Stromal cell of bone marrow (primary cell): Measurements from ENCODE around the gene ITGA7.

Experiments
- DNase-seq: peaks from one replicate; pipeline ENCODE4 v3.0.0-alpha.2; 2012; ENCODE audit warnings: low read depth

Gene ITGA7

DNA sequence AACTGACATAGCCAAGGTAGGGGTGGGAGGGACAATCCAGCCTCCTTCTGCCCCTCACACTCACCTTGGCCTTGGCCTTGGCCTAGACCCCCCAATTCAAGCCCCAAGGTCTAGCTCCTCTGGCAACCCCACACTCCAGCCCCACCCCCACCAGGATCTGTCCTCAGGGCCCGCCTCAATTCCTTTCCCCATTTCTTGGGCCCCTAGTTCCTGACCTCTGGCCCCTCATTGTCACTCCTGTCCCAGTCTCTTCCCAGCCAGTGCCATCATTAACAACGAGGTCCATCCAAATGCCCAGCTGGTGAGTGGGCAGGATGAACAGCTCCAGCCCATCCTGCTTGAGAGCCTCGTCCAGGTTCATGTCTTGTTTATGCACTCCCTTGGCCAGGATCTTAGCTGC, 28.4 kb upstream of the ITGA7 start:
- no peak for DNase-seq

DNA sequence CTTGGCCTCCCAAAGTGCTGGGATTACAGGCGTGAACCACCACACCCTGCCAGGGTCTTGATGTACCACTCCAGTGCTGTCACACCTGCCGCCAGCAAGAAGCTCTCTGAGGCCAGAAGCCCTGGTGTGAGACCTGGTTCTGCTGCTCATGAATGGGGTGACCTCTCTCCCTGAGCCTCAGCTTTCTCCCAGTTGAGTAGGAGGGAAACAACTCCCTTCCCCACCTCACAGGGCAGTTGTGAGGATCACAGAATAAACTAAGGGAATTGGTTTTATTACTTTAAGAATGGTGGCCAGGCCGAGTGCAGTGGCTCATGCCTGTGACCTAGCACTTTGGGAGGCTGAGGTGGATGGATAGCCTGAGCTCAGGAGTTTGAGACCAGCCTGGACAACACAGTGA, 26.9 kb upstream of the ITGA7 start:
- DNase-seq = no peak

DNA sequence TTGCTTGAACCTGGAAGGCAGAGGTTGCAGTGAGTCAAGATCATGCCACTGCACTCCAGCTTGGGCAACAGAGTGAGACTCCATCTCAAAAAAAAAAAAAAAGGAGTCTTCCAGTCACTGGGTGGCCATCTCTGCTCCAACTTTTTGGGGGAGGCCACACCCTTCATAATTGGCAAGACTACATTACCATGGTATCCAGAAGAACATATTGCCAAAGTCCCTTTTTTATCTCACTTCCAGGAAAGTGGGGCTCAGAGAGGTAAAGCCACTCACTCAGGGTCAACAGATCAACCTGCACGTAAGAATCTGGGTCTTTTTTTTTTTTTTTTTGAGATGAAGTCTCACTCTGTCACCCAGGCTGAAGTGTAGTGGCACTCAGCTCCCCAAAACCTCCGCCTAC, 26.2 kb upstream of the ITGA7 start:
- DNase-seq = no peak

DNA sequence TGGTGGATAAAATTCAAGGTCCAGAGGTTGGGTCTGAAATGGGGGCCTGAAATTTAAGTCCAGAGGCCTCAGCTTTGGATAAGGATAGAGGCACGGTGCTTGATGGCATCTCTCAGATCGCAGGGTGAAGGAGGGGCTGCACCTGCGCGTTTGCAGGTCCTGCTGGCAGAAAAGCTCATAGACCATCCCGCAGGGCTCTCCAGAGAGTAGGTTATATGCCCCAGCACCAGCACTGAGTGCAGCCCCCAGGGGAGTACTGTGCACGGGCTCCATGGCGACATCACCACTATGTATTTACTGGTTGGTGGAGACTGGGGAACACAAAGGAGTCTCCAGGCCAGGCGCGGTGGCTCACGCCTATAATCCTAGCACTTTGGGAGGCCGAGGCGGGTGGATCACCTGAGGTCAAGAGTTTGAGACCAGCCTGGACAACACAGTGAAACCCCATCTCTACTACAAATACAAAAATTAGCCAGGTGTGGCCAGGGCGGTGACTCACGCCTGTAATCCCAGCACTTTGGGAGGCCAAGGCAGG, 25.4 kb upstream of the ITGA7 start:
- no peak for DNase-seq

DNA sequence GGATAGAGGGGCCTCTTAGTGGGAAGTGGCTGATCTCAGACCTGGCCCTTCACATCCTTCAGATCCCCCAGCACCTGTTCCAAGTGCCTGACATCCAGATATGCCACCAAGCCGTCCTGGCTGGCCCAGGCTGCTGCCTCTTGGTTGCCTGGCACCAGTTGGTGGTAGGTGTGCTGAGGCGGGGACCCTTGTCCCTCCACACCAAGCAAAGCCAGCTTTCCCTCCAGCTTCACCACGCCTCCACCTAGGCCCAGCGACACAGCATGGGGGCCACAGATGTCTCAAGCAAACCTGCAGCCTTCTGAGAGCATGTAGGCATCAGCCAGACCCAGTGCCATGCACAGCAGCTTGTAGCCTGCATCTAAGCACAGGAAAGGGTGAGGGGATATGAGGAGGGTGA, 24.6 kb upstream of the ITGA7 start:
- no peak for DNase-seq

DNA sequence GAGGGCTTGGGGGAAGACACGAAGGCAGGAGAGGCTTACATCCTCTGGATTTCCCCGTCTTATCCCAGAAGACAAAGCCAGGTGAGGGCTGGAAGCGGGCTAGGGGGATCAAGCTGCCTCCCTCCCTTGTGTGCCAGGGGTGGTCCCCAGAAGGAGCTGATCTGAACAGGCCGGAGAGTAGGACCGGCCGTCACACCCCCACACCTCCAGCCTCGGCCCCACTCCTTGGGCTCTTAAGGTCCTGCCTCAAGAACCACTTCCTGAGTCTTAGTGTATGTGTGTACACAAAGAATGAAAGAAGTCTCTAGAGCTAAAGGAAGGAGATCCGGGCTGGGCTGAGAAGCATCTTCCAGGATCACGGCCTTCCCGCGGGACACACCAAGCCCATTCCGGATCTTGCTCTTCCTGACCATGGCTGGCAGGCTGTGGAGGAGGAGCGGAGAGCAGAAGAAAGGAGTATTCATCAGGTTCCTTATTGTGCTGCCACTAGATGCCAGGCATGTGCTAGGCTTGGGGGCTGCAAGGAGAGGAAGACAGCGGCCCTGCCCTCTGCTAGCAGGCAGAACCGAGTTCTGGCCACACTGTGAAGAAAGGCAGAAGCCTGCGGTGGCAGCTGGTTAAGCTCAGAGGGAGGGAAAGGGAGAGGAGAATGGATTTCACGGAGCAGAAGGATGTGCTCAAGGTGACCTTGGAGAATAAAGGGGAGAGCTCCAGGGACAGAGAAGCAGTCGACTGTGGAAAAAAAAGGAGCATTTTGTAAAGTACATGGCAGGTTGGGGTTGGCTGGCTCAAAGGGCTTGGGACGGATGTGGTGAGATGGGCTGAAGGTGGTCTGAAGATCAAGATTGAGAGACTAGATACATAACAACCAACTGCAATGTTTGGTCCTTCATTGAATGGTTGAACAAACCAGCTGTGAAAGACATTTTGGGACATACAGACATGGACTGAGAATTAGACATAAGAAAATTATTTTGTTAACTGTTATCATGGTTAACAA, 22.4 kb upstream of the ITGA7 start:
- DNase-seq = no peak

DNA sequence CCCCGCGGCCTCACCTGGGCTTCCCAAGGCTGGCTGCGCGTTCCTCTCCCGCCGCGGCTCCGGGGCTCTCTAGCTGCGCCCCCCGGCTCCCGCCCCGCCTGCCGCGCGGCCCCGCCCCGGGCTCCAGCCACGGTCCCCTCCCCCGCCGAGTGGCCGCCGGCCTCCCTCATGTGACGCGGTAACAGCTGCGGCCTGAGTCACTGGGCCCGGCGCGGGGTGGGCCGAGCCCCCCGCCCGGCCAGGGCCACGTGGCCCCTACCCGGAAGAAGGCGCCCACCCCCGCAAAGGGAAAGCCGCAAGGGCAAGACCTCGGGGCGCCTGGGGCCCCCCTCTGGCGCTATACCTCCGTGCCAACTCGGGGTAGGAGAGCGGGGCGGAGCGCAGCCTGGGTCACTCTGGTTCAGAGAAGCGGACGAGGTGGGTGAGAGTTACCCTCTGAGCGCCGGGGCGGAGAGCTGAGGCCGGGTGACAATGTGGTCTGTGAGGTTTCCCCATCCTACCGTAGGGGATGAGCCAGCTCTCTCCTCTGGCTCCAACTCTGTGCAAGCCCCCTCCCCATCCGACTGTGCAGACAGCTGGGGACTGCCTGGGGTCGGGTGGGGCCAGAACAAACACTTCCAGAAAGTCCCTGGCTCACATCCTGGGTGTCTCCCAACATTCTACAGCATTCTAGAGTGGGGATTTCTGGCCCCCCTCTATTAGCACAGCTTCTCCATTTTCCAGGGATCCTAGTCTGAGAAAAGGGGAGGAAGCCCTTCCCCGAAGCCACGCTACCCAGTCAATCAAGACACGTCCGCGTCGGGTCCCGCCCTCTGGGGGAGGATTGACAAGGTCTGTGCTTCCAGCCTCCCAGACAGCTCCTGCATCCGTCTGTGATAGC, 21.5 kb upstream of the ITGA7 start, which contains the start of gene CD63:
Gene CD63 (minus strand): TSS at position 71 of the 880 bp plus-strand sequence. CDS start 668 bp downstream, outside the sequence.
- peak; percentile 96 for DNase-seq

DNA sequence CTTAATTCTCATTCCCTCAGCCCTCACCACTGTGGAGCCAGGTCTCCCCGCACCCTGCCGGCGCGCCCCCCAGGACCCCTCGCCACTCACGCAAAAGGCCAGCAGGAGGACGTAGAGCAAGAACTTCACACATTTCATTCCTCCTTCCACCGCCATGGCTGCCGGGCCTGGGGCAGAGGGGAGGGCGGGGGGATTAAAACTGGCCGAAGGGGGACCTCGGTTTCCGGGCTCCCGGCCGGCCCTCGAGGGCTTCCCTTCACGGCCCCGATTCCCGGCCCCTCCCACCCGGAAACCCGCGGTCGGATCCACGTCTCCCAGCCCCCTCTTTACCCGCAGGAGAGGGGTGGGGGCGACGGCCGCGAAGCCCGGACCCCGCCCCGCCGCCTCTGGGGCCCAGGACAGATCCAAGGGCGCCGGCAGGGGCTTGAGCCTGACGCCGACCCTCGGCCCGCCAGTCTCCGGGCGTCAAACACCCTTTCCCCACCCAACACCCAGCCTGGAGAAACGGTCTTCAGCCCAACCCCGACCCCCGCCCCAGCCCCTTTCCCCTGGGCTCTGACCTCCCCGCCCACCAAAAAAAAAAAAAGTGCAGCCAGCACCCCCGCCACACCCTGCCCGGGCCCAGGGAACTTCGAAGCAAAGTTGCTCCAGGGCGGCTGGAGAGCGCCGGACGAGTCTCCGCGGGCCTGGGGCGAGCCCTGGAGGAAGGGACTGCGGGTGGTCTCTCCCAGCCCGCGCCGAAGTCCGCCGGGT, 20.7 kb upstream of the ITGA7 start:
- DNase-seq = no peak

DNA sequence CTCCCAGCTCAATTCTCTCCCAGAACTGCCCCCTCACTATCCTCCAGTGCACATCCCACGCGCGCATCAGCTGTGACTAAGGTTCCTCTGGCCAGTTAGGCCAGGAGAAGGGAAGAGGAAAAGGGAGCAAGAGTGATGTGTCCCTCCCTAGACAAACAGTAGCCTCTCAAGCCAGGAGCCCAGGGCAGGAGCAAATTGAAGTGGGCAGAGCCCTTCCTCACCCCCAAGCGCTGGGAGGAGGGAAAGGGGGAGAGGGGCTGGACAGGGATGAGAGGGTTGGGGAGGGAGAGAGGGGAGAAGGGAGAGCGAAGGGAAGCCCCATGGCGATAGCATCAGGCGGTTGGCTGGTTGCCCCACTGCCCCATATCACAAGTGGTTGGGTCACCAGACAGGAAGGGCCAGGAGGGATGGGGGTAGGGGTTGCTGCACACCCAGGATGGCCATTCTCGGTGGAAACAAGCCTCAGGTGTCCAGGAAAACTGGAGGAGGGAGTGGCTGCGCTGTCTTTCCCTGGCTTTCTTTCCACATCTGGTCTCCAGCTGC, 20.0 kb upstream of the ITGA7 start:
- DNase-seq = no peak

DNA sequence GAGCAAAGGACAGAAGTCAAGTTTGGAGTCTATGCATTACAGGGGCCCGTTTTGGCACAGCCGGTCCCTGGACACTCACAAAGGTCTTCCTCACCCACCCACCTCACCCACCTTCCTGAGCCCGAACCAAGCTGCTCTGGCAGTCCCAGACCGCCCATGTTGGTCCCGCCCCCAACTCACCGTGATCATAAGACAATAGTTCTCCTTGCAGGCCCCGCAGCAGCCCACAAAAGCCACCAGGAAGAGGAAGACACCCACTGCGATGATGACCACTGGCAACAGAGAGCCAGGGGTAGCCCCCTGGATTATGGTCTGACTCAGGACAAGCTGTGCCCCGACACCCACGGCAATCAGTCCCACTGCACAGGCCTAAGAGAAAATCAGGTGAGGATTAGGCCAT, 19.3 kb upstream of the ITGA7 start:
- no peak for DNase-seq

DNA sequence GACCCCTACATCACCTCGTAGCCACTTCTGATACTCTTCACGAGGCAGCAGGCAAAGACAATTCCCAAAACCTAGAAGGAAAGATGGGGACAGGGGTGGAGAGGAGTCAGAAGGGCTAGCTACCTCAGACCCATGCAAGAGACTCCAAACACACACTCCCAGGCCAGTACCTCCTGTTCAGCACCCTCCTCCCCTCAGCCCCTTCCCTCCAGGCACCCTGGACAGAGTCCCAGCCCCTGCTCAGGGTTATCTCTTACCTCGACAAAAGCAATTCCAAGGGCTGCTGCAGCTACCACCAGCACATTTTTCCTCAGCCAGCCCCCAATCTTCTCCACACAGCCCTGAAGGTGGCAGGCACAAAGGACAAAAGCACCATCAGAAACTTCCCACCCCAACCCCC, 17.9 kb upstream of the ITGA7 start:
- DNase-seq = no peak

DNA sequence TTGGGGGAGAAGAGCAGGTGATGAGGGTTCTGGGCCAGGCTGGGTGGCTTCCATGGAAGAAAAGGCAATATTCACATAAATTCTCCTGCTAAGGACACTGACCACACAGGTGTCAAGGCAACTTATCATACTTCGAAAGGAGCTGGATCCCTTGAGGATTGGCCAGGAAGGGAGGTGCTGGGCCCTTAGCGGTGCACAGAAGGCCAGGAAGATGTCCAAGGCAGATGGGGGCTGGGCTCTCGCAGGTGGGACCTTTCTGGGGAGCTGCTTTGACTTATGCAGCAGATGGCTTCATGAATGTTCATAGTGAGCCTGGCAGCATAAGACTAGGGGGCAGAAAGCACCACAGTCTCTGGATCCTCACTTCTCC, 17.2 kb upstream of the ITGA7 start:
- no peak for DNase-seq

DNA sequence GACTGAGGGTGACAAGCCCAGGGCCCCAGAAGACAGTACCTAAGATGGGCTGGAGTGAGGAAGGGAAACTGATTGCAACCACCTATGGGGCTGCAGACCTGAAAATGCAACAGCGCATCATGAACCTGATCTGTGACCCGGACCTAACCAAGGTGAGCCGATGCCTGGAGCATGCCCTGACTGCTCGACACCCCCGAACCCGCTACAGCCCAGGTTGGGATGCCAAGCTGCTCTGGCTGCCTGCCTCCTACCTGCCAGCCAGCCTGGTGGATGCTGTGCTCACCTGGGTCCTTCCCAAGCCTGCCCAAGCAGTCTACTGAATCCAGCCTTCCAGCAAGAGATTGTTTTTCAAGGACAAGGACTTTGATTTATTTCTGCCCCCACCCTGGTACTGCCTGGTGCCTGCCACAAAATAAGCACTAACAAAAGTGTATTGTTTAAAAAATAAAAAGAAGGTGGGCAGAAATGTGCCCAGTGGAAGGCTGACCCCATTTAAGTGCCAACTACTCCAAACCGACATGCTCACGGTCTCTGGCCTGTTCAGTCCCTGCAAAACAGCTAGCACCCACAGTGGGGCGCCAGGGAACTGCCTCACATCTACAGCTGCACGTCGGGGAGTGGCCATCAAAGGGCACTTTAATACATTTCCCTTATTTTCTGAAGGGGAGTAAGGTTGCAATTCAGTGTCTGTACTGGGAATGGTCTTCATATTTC, 16.7 kb upstream of the ITGA7 start:
- no peak for DNase-seq

DNA sequence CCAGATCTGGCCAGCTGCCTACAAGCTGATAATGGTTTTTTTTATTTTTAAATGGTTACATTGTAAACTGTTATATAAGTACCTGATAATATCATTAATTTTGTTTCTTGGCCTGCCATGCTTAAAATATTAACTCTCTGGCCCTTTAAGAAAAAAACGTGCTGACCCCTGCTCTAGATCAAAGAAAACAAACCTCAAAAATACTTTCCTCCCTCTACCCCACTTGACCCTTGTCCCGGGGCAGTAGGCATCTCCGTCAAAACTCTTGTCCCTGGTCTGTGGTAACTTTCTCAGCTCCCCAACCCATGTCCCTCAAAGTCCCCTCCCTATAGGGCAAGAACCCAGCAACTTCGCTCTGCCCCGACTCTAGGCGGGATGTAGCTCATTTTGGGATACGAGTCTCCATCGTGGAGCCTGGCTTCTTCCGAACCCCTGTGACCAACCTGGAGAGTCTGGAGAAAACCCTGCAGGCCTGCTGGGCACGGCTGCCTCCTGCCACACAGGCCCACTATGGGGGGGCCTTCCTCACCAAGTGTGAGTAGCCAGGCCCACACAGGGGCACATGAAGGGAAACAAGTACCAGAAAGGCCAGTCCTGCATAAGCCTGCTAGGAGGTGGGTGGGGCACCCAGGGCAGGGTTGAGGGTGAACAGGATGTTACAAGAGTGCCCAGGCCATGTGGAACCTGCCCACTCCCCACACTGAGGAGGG, 16.0 kb upstream of the ITGA7 start:
- no peak for DNase-seq

DNA sequence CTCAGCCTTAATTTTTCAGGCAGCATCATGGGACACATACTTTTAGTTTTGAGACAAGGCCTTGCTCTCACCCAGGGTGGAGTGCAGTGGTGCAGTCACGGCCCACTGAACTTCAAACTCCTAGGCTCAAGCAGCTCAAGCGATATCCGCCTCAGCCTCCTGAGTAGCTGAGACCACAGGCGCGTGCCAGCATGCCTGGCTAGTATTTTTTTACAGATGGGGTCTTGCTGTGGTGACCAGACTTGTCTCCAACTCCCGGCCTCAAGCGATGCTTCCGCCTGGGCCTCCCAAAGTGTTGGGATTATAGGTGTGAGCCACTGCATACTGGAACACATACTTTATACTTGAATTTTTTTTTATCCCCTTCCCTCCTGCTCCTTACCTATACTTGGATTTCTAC, 15.2 kb upstream of the ITGA7 start:
- DNase-seq = no peak

DNA sequence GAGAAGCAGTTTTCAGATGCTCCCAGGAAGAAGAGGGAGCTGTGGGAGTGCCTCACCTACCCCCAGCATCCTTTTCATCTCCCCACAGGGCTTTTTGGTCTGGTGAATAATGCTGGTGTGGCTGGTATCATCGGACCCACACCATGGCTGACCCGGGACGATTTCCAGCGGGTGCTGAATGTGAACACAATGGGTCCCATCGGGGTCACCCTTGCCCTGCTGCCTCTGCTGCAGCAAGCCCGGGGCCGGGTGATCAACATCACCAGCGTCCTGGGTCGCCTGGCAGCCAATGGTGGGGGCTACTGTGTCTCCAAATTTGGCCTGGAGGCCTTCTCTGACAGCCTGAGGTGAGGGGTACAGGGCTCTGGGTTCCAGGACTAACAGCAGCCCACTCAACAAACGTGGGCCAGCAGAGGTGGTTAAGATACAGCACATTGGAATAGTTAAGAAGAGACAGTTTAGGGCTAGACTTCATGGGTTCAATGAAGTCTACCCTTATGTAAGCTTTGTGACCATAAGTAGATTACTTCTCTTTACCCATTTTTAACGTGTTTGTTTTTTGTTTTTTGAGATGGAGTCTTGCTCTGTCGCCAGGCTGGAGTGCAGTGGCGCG, 14.0 kb upstream of the ITGA7 start:
- no peak for DNase-seq

DNA sequence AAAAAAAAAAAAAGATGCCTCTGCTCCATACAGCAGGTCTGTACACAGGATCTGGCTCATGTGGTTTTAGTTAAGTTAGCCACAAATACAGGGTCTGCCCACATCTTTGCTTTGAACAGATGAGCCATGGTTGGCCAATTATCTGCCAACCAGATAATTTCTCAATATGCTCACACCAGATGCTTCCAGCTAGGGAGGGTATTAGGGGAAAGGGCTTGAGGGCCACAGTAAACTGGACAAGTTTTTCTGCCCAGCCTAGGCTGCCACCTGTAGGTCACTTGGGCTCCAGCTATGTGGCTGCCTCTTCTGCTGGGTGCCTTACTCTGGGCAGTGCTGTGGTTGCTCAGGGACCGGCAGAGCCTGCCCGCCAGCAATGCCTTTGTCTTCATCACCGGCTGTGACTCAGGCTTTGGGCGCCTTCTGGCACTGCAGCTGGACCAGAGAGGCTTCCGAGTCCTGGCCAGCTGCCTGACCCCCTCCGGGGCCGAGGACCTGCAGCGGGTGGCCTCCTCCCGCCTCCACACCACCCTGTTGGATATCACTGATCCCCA, 13.3 kb upstream of the ITGA7 start:
- DNase-seq = peak; percentile 87

DNA sequence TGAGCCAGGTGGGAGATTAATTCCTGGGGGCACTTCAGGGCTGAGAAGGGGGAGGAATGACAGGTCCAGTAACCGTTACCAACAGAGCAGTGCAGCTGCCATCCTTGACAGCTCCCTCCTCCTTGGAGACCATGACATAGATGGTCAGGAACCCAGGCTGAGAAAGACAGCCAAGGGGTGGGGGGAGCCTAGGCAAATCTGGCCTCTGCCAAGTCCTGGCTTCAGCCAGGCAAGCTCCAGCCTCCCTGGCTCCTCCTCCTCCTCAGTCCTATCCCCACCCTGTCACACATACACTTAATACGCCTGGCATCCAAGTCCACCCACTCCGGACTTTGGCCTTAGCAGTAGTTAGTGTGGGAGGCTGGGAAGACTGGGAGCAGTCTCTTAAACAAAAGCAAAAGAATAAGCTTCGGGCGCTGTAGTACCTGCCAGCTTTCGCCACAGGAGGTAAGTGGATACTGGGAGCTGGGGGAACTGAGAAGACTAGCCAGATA, 12.4 kb upstream of the ITGA7 start, which contains the start of gene RDH5:
Gene RDH5 (plus strand): TSS at position 323 of the 494 bp plus-strand sequence. CDS start 792 bp downstream, outside the sequence.
- peak; percentile 91 for DNase-seq

DNA sequence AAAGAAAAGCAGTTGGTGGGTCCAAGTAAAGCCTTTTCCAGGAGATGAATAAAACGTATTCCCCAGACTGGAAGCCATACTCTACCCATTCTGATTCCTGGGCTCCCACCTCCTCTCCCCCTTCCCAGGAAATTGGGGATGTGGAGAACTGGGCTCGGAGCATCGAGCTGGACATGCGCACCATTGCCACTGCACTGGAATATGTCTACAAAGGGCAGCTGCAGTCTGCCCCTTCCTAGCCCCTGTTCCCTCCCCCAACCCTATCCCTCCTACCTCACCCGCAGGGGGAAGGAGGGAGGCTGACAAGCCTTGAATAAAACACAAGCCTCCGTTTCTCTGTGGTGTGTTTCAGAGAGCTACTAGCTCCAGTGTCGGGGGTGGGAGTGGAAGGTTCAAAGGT, 11.7 kb upstream of the ITGA7 start:
- no peak for DNase-seq
